GM03348 (cell line): ENCODE results near the gene ACSL6.

ENCODE experiments used
- DNase-seq: peaks from one replicate; pipeline ENCODE4 v3.0.0; 2012; ENCODE audit warnings: low spot score

Gene ACSL6

DNA sequence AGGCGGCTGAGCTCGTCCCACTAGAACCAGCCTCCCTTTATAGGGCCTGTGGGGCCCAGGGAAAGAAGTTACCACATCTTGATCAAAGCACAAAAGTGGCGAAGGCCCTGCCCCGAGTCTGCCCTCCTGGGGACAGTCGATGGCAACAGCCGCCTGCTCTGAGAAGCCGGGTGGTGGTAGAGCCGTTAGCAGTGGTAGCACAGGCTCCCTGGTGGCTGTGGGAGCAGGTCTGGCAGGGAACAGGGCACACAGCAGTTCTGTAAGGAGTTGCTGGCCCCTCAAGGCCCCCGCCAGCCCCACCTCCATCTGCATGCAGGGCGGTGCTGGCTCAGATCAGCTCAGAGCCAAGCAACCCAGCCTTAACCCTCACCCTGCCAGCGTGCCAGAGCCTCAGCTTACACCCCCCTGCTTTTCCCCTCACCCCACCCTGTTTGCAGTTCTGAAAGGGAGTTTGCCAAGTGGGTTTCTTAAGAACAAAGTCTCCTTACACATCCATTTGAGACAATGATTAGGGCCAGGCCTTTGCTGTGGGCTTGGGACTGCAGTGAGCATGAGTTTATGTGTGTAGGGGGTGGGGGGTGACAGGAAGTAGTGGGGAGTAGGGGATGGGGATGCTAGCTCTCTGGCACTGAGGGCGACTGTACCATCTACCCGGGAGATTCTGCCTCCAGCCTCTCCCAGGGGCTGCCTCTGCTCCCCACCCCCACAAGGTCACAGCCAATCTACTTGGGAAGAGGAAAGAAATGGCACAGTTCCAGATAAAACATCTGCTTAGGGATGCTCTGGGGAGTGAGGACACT is 11.8 kb downstream of the ACSL6 start:
- no peak for DNase-seq

DNA sequence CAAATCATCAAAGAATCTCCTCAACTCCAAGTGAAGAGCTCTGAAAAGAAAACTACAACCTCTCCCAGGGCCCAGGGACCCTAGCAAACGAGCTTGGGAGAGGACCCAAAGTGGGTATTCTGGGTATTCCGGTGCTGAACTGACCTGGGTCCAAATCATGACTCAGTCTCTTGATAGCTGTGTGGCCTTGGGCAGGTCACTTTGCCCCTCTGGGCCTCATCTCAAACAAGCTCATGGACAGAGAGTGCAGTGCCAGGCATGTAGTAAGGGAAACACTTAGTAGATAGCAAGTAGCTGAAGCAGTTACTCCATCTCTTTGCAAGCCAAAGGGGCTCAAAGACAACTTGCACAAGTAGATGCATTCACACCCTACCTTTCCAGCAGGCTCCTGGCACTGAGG is 12.4 kb downstream of the ACSL6 start:
- no peak for DNase-seq

GRCh38 chr5:131998431-131999040 is 12.9 kb downstream of the ACSL6 start:
- no peak for DNase-seq

DNA sequence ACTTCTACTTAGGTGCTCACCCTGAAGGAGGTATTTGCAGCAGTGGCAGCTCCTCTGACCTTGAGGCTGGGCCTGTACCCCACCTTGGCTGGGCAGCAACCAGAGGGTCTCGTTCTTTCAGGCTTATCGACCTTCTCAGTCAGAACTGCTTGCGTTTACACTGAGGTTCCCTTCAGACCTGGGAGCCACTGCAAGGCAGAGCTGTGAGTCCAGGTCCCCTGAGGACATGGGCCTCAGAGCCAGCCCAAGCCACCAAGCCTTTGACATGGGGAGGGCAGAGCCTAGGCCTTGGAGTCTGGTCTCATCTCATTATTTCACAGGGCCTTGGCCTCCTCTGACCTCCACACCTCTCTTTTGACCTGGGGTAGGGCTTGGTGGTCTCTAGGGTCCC is 13.7 kb downstream of the ACSL6 start:
- no peak for DNase-seq

GRCh38 chr5:131997026-131997726 is 14.3 kb downstream of the ACSL6 start:
- DNase-seq = no peak

DNA sequence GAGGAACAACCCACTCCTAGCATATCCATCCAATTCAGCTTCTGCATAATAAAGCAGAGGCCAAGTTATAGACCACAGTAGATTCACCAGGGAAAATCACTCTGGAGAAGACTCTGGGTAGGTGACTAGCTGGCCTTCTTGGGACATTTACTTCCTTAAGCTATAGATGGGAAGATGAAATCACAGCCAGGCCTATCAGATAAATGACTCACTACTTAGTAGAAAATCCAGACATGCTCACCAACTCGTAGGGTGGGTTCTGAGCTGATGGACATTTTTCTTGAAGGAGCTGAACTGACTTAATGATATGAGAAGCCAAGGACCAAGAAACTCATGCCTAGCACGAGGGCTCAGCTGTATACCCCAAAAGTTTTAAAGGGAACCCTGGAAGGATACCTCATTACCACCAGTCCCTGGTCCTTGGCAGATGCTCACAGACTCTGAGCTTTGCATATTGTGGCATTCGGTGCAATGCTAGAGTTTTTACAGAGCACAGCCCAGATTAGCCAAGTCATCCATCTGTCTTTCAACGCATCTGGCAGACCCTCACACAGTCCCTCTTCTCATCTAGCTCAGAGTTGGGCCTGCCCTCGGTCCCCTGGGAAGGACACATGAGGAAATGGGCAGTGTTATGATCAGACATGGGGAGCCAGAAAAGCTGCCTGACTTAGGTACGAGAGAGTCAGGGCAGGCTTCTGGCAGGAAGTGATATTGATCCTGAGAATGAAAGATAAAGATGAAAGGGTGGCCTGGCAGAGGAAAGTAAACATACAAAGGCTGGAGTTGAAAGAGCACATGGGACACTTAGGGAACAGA is 15.0 kb downstream of the ACSL6 start:
- no peak for DNase-seq

DNA sequence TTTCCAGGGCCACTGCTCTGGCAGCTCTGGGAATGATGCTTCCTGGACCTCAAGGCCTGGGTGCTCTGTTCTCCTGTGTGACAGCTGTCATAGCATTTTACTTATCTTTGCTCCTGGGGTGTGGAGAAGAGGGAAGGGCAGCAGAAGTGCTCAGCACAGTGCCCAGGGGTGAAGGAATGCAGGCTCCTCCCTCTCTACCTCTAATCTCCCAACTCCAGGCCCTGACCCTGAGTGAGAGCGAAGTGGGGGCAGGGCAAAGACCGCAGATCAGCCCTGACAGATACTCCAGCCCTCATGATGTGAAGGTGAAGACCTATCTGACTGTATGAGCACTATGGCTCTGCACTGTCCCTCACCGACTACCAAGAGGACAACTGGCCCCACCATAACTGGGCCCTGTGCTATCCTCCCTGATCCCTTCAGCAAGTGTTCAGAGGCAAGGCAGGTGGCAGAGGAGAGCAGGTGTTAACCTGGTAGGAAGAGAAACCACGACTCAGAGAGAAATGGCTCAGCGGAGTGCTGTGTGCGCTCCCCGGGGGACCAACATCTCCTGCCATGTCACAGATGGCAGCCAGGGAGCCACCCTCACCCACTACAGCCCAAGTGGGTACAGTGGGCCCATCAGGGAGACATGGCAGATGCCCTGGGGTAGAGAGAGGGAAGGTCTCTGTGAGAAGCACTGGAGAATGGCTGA is 16.8 kb downstream of the ACSL6 start:
- DNase-seq = no peak

- no peak for DNase-seq
These were observed 17.4 kb downstream of the ACSL6 start for GRCh38 chr5:131994090-131994489.

- DNase-seq = no peak
These were observed 17.8 kb downstream of the ACSL6 start for GRCh38 chr5:131993676-131994075.

DNA sequence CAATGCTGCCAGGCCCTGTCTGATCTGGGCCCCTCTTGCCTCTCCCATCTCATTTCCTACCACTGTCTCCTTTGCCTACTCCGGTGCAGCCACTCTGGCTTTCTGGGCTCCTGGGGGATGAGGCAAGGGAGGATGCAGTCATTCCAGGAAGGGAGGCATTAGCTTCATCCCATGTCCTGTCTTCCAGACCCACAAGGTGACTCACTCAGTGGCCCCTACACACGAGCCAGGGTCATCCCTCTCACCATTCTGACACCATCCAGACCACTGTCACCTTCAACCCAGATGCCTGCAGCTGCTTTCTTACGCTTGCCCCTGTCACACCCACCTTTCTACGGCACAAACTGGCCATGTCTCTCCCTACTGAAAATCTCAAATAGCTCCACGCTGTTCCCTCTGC is 19.1 kb downstream of the ACSL6 start:
- DNase-seq = no peak

DNA sequence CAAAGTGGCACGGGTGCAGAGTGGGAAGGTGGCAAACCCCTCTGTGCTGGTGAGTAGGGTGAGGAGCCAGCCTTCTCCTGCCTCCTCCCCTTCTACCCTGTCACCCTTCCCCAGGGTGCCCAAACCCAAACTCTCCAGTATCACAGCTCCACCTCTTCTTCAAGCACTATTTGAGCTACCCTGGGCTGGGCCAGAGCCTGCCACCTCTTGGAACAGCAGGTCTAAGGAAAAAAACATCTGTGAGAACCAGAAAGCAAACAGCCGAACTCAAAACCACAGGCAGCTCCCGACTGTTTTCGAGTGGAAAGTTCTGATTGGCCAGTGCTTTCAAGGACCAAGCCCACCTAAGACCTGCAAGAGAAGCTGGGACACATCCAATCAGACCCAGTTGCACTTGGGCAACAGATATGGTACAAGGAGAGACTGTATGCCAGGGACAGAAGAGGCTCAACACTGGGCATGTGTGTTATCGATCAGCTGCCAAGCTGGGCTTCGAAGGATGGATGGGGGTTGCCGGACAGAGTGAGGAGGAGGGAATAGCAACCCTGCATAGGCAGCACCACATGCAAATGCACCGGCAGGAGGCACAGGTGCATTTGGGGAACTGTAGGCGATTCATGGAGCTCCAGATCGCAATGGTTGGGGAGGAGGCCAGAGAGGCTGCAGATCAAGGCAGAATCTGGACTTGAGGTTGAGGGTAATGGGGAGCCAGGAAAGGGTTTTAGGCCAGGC is 19.7 kb downstream of the ACSL6 start:
- no peak for DNase-seq

- no peak for DNase-seq
These were observed 20.7 kb downstream of the ACSL6 start for GRCh38 chr5:131990716-131991115.

GRCh38 chr5:131988601-131989000 is 22.9 kb downstream of the ACSL6 start:
- DNase-seq = no peak

GRCh38 chr5:131987251-131987650 is 24.2 kb downstream of the ACSL6 start:
- no peak for DNase-seq

- DNase-seq = no peak
These were observed 25.1 kb downstream of the ACSL6 start for GRCh38 chr5:131986161-131986912.

GRCh38 chr5:131984956-131985665 is 26.3 kb downstream of the ACSL6 start:
- DNase-seq = no peak

DNA sequence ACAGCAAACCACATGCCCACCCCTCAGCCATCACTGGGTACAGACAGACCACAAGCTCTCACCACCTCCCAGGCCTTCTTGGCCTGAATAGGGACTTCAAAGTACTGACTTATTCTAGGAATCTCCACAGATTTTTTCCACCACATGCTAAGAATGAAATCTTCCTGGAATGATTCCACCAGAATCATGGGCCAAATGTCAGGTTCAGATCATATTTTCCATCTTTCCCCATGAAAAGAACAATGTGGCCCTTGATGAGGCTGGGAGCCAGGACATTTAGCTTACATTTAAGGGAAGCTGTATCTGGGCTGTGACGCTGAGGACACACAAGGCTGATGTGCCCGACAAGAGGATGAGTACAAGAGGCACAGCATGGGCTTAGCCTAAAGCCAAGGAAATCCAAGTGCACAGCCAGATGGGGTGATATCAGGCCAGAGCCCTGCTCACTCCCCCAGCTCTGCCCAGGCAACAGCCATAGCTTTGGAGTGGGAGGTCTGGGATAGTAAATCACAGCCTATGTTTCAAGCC is 28.1 kb downstream of the ACSL6 start:
- no peak for DNase-seq

DNA sequence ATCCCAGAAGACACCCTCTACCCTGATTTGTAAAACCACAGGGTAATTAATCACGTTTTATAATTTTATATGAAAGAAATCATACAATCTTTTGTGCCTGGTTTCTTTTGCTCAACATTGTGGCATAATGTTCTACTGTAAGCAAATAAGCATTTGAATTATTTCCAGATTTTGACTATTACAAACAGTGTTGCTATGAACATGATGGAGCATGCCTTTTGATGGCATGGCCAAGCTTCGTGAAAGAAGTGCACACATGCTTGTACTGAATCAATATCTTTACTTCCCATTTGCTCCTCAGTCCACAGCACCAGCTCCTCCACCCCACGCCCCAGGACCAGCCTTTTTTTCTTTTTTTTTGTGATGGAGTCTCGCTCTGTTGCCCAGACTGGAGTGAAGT is 29.9 kb downstream of the ACSL6 start:
- DNase-seq = no peak

- no peak for DNase-seq
These were observed 30.8 kb downstream of the ACSL6 start for GRCh38 chr5:131980696-131981095.
